Measurements from ENCODE around the gene LRTM1. TPM values are rescaled to one million over a fixed set of nuclear protein-coding genes. Genes with fewer than 3 reads are reported as not detected.

The LRTM1 gene
- polyA plus RNA-seq, 1 donor: 0.25 TPM

DNA sequence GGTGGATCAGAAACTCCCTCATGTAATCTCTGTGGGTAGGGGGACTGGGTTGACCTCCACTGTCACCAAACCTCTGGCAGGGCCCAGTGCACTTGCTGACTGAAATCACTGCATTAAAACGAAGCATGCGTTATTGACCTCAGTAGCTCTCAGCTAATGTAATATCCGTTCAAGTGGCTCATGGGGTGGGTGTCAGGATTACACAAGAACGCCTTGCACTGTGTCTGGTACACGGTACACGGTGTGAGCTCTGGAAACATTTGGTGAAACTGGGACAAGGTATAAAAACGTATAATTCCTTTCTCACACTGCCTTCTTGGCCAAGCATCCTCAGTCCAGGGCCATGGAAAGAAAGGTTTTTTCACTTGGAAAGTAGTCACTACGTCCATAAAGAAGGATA, 11.9 kb downstream of the LRTM1 start:
- no peak for DNase-seq
- Histone ChIP-seq H3K36me3 (ENCODE audit: control insufficient read depth, insufficient read depth, low read length) (no peaks in the 10 kb centered on the region), H3K4me3 (ENCODE audit: low read length) (no peak overlapping the region), H3K27ac (ENCODE audit: low read length) (no peak overlapping the region), H3K27me3 (ENCODE audit: control insufficient read depth, insufficient read depth, low read length) (no peaks in the 10 kb centered on the region), H3K4me1 (ENCODE audit: control insufficient read depth, insufficient read depth, low read length) (no peaks in the 10 kb centered on the region), H3K9me3 (ENCODE audit: control insufficient read depth, low read depth, low read length) (no peaks in the 10 kb centered on the region)
- no CpG with 5 or more reads among the region's 8 CpGs for WGBS (ENCODE audit: insufficient coverage, low lambda C conversion rate)

DNA sequence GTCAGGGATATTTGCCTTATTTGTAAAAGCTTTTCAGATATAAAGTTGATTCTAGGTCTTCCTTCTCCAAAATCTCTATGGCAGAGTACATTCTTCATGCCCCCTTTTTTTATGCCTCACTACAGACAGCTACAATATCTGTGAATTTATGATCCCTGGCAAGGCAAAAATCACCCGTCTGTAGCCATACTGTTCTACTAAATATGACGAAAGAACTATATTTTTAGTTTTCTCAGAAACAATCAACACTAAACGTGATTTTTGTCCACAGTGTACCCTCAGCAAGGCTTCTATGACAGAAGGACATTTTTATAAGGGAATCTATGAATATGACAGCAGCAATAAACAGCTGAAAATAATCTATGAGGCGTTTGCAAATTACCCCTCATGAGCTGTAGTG, 12.7 kb downstream of the LRTM1 start:
- Histone ChIP-seq H3K4me1 (ENCODE audit: control insufficient read depth, insufficient read depth, low read length) (no peaks in the 10 kb centered on the region), H3K27me3 (ENCODE audit: control insufficient read depth, insufficient read depth, low read length) (no peaks in the 10 kb centered on the region), H3K4me3 (ENCODE audit: low read length) (no peak overlapping the region), H3K9me3 (ENCODE audit: control insufficient read depth, low read depth, low read length) (no peaks in the 10 kb centered on the region), H3K36me3 (ENCODE audit: control insufficient read depth, insufficient read depth, low read length) (no peaks in the 10 kb centered on the region), H3K27ac (ENCODE audit: low read length) (no peak overlapping the region)
- DNase-seq: no peak
- WGBS (ENCODE audit: insufficient coverage, low lambda C conversion rate): 28% methylated on average over 2 of the region's 4 CpGs

DNA sequence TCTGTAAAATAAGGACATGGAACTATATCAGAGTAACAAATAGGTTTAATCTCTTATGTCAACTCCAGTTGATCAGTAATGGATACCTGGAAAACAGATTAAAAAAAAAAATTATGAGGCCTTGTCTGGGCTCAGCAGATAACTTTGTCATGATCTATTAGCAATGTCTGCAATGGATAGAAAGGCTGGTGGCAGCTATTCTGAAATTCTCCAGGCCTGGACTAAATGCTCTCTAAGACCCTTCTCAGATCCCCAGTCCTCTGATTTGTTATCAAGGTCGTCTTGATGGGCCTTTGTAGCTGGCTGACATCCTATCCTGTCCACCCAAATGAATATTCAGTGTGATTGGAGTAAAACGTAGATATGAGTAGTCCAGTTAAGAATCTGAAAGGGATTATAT, 13.7 kb downstream of the LRTM1 start:
- Histone ChIP-seq H3K4me1 (ENCODE audit: control insufficient read depth, insufficient read depth, low read length) (no peaks in the 10 kb centered on the region), H3K27ac (ENCODE audit: low read length) (no peak overlapping the region), H3K9me3 (ENCODE audit: control insufficient read depth, low read depth, low read length) (no peaks in the 10 kb centered on the region), H3K27me3 (ENCODE audit: control insufficient read depth, insufficient read depth, low read length) (no peaks in the 10 kb centered on the region), H3K4me3 (ENCODE audit: low read length) (no peak overlapping the region), H3K36me3 (ENCODE audit: control insufficient read depth, insufficient read depth, low read length) (no peaks in the 10 kb centered on the region)
- DNase-seq: no peak
- WGBS (ENCODE audit: insufficient coverage, low lambda C conversion rate): 67% methylated on average over 2 of the region's 2 CpGs

DNA sequence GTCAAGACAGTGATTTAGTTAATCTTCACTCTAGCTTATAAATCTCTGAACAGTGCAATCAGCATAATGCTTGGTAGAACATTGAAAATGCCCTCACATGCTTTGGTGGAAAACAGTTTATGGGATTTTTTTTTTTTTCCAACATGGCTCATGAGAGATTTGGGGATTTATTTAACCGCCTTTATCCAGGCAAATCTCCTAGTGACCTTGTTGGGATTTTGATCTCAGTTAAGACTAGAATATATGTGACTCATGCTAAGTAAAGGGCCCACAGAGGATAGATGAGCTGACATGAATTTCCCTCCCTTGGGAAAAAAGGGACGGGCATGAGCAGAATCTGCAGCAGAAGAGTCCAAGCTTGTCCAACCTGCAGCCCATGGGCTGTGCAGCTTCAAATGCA, 18.7 kb downstream of the LRTM1 start:
- no peak for DNase-seq
- H3K4me1 ChIP-seq (ENCODE audit: control insufficient read depth, insufficient read depth, low read length): no peaks in the 10 kb centered on the region
- no peaks in the 10 kb centered on the region for H3K27me3 ChIP-seq (ENCODE audit: control insufficient read depth, insufficient read depth, low read length)
- no CpG with 5 or more reads among the region's 2 CpGs for WGBS (ENCODE audit: insufficient coverage, low lambda C conversion rate)
- no peak overlapping the region for H3K4me3 ChIP-seq (ENCODE audit: low read length)
- no peaks in the 10 kb centered on the region for H3K9me3 ChIP-seq (ENCODE audit: control insufficient read depth, low read depth, low read length)
- H3K27ac ChIP-seq (ENCODE audit: low read length): no peak overlapping the region
- no peaks in the 10 kb centered on the region for H3K36me3 ChIP-seq (ENCODE audit: control insufficient read depth, insufficient read depth, low read length)

DNA sequence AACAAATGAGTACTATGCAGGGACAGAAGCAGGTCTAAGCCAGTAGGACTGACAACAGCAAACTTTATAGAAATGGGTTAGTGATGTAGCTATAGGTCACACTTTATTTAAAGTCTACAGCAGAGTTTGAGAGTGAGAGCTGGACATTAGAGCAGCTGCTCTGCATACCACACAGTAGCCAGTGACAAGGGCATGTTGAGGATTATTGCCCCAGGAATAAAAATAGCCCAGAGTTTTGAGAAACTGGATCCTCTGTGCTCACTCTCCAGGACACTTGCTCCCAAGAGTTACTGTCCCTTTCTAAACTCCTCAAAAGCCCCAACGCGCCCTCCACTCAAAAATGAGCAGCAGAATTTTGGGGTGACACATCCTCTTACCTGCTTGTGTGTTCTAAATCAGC, 21.1 kb downstream of the LRTM1 start:
- H3K9me3 ChIP-seq (ENCODE audit: control insufficient read depth, low read depth, low read length): no peaks in the 10 kb centered on the region
- H3K27ac ChIP-seq (ENCODE audit: low read length): no peak overlapping the region
- H3K4me1 ChIP-seq (ENCODE audit: control insufficient read depth, insufficient read depth, low read length): no peaks in the 10 kb centered on the region
- no peak overlapping the region for H3K4me3 ChIP-seq (ENCODE audit: low read length)
- no CpG with 5 or more reads among the region's 2 CpGs for WGBS (ENCODE audit: insufficient coverage, low lambda C conversion rate)
- no peak for DNase-seq
- no peaks in the 10 kb centered on the region for H3K27me3 ChIP-seq (ENCODE audit: control insufficient read depth, insufficient read depth, low read length)
- H3K36me3 ChIP-seq (ENCODE audit: control insufficient read depth, insufficient read depth, low read length): no peaks in the 10 kb centered on the region

DNA sequence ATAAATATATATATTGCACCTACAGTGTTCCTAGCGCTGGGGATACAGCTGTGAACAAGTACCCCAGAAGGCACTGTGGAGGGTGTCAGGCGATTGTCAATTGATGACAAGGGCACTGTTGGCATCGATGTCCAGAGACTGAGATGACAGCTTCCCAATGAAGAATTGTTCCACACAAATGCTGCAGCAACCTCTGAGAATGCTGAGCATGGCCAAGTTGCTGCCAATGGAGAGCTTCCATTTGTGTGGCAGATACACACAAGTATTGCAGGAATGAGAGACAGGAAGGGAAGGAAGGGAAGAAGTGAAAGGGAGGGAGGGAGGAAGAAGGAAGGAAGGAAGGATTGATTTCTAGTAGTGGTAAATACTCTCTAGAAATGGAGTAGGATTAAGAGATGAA, 21.9 kb downstream of the LRTM1 start:
- Histone ChIP-seq H3K27me3 (ENCODE audit: control insufficient read depth, insufficient read depth, low read length) (no peaks in the 10 kb centered on the region), H3K36me3 (ENCODE audit: control insufficient read depth, insufficient read depth, low read length) (no peaks in the 10 kb centered on the region), H3K27ac (ENCODE audit: low read length) (no peak overlapping the region), H3K9me3 (ENCODE audit: control insufficient read depth, low read depth, low read length) (no peaks in the 10 kb centered on the region), H3K4me3 (ENCODE audit: low read length) (no peak overlapping the region), H3K4me1 (ENCODE audit: control insufficient read depth, insufficient read depth, low read length) (no peaks in the 10 kb centered on the region)
- no peak for DNase-seq
- no CpG with 5 or more reads among the region's 3 CpGs for WGBS (ENCODE audit: insufficient coverage, low lambda C conversion rate)

DNA sequence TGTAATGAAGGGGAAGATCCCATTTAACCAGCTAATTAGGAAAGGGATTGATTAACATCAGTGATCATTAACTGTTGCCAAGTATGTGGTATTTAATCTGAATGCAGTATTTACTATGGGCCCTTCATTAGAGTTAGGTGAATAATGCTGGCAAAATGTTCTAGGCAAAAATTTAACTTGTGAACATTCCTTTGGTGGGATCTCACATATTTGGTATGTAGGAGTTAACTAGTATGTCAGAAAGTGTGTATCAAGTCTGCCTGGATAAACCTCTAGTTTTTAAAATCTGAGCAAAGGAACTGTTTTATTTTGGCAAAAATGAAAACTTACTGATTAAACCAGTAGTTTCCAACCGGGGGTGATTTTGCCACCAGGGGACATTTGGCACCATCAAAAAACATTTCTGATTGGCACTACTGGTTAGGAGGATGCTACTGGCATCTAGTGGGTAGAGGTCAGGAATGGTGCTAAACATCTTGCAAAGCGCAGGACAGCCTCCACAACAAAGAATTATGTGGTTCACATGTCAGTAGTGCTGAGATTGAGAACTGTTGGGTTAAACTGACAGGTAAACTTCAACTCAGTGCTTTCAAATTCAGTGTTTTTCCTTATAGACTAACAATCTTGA, 22.5 kb downstream of the LRTM1 start:
- Histone ChIP-seq H3K27ac (ENCODE audit: low read length) (no peak overlapping the region), H3K9me3 (ENCODE audit: control insufficient read depth, low read depth, low read length) (no peaks in the 10 kb centered on the region), H3K27me3 (ENCODE audit: control insufficient read depth, insufficient read depth, low read length) (no peaks in the 10 kb centered on the region), H3K4me1 (ENCODE audit: control insufficient read depth, insufficient read depth, low read length) (no peaks in the 10 kb centered on the region), H3K36me3 (ENCODE audit: control insufficient read depth, insufficient read depth, low read length) (no peaks in the 10 kb centered on the region), H3K4me3 (ENCODE audit: low read length) (no peak overlapping the region)
- WGBS (ENCODE audit: insufficient coverage, low lambda C conversion rate): 80% methylated on average over 1 of the region's 2 CpGs
- no peak for DNase-seq

DNA sequence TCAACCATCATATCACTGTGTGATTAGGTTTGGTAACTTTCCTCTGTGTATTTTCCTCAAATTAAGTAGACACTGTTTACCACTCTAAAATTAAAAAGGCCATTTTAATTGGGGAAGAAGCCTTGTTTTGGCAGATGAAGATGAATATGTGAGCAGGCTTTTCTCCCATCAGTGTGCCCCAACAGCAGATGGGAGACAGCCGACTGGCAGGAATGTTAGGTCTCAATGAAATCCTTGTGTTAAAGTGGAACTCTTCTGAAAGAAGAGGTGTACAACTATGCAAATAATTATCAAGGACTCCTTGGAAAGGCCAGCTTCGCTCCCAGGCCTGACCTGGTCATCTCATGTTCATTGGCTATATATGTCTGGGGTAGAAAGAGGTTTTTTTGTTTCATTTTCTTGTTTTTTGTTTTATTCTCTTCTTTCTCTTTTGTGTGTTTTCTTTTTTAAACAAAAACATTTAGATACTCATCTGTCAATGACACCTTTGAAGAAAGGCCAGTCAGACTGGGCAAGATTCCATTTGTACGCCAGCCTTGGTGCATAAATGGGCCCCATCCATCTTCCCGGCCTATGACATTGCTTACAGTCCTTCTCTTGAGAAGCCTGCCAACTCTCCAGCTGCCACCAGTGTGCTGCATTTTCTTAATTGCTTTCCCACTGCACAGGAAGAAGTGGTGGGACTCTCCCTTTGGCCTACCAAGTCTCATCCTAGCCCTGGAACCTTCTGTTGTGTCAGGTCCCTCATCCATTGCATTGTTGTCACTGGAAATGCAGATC, 25.8 kb downstream of the LRTM1 start:
- WGBS (ENCODE audit: insufficient coverage, low lambda C conversion rate): no CpG with 5 or more reads among the region's 4 CpGs
- Histone ChIP-seq H3K9me3 (ENCODE audit: control insufficient read depth, low read depth, low read length) (no peaks in the 10 kb centered on the region), H3K27me3 (ENCODE audit: control insufficient read depth, insufficient read depth, low read length) (no peaks in the 10 kb centered on the region), H3K4me1 (ENCODE audit: control insufficient read depth, insufficient read depth, low read length) (no peaks in the 10 kb centered on the region), H3K27ac (ENCODE audit: low read length) (no peak overlapping the region), H3K36me3 (ENCODE audit: control insufficient read depth, insufficient read depth, low read length) (no peaks in the 10 kb centered on the region), H3K4me3 (ENCODE audit: low read length) (no peak overlapping the region)
- DNase-seq: no peak

DNA sequence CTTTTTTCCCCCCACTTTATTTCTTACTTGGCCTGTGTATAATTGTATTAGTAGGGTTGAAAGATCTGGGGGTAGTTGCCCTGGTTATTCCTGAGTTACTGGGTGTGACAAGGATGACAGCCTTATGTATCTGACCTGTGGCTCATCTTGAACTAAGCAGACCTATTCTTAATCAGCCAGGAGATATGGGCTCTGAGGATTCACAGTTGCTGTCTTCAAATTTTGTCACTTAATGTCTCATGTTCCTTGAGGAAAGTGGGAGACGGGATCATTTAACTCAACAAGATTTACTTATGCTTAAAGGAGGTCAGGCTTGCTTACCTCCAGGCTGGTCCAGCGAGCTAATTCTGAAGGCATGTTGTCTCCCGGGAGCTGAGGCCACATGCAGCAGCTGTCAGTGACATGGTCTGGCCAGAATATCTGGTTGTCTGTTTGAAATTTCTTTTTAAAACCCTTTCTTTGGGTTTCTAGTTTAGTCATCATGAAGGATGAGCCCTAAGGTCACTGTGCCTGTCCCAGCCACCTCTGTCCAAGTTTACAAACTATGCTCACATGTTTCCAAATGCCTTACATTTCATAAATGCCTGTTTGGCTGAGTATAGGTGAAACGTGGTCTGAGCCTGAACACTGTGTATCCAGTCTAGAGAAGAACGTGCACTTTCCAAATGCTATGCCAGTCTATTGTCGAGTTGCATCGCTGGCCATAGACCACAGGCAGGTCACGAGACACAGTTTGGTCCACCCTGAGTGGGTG, 26.8 kb downstream of the LRTM1 start:
- WGBS (ENCODE audit: insufficient coverage, low lambda C conversion rate): no CpG with 5 or more reads among the region's 8 CpGs
- no peaks in the 10 kb centered on the region for H3K9me3 ChIP-seq (ENCODE audit: control insufficient read depth, low read depth, low read length)
- H3K36me3 ChIP-seq (ENCODE audit: control insufficient read depth, insufficient read depth, low read length): no peaks in the 10 kb centered on the region
- H3K27me3 ChIP-seq (ENCODE audit: control insufficient read depth, insufficient read depth, low read length): no peaks in the 10 kb centered on the region
- no peak overlapping the region for H3K27ac ChIP-seq (ENCODE audit: low read length)
- no peaks in the 10 kb centered on the region for H3K4me1 ChIP-seq (ENCODE audit: control insufficient read depth, insufficient read depth, low read length)
- DNase-seq: no peak
- no peak overlapping the region for H3K4me3 ChIP-seq (ENCODE audit: low read length)

DNA sequence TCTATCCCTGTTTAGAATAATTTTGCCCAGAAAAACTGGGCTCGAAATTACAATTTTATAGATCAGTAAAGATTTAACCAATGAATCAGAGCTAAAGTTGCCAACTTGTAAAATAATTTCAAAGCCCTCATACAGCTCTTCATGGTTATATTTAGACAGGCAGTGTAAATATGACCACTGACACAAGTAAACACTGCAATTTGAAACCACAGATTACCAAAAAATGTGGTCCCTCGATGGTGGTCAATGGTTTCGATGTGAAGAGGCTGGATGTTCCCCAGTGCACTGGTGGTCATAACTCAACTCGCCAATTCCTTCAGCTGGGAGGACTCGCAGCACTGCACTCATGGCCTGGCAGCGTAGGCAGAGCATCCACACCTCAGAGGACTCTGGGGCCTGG, 28.6 kb downstream of the LRTM1 start:
- H3K9me3 ChIP-seq (ENCODE audit: control insufficient read depth, low read depth, low read length): no peaks in the 10 kb centered on the region
- no peaks in the 10 kb centered on the region for H3K4me1 ChIP-seq (ENCODE audit: control insufficient read depth, insufficient read depth, low read length)
- no peak overlapping the region for H3K27ac ChIP-seq (ENCODE audit: low read length)
- H3K36me3 ChIP-seq (ENCODE audit: control insufficient read depth, insufficient read depth, low read length): no peaks in the 10 kb centered on the region
- no peak overlapping the region for H3K4me3 ChIP-seq (ENCODE audit: low read length)
- no CpG with 5 or more reads among the region's 6 CpGs for WGBS (ENCODE audit: insufficient coverage, low lambda C conversion rate)
- H3K27me3 ChIP-seq (ENCODE audit: control insufficient read depth, insufficient read depth, low read length): no peaks in the 10 kb centered on the region
- no peak for DNase-seq
